Measurements from ENCODE around the gene ADARB2.

ADARB2 gene

GRCh38 chr10:1608408-1608807, 128.9 kb downstream of the ADARB2 start:
- no peak for DNase-seq (ENCODE audit: low spot score)
- CTCF ChIA-PET = no interaction called here

GRCh38 chr10:1607466-1607865, 129.9 kb downstream of the ADARB2 start:
- no peak for DNase-seq (ENCODE audit: low spot score)
- POLR2A ChIA-PET (ENCODE audit: low non-redundant PET) = no interaction called here
- TF ChIP-seq CTCF (conservative IDR thresholded peaks at IDR 0.05; ENCODE audit: low read depth) = no peak
- H3K27ac ChIP-seq = no peak overlapping the region
- CTCF ChIA-PET = no interaction called here

More at GRCh38 chr10:1608408-1608807, 128.9 kb downstream of the ADARB2 start:
- no peak for TF ChIP-seq CTCF (conservative IDR thresholded peaks at IDR 0.05; ENCODE audit: low read depth)
- POLR2A ChIA-PET (ENCODE audit: low non-redundant PET) = no interaction called here
- no peak overlapping the region for H3K27ac ChIP-seq

- TF ChIP-seq CTCF (conservative IDR thresholded peaks at IDR 0.05; ENCODE audit: low read depth) = no peak
- POLR2A ChIA-PET (ENCODE audit: low non-redundant PET) = no interaction called here
- no peak overlapping the region for H3K27ac ChIP-seq
- DNase-seq (ENCODE audit: low spot score) = no peak
- CTCF ChIA-PET = no interaction called here
Measured at GRCh38 chr10:1605999-1606940, 131.1 kb downstream of the ADARB2 start.

- TF ChIP-seq CTCF (conservative IDR thresholded peaks at IDR 0.05; ENCODE audit: low read depth) = no peak
- DNase-seq (ENCODE audit: low spot score) = no peak
- CTCF ChIA-PET = no interaction called here
- no peak overlapping the region for H3K27ac ChIP-seq
- POLR2A ChIA-PET (ENCODE audit: low non-redundant PET) = no interaction called here
Measured at GRCh38 chr10:1605121-1605520, 132.2 kb downstream of the ADARB2 start.

- DNase-seq (ENCODE audit: low spot score) = no peak
- CTCF ChIA-PET = interaction anchor here (0.9 kb wide), 1 partner anchor 236 kb away, joined by 5 read pairs; no protein-coding TSS in a partner anchor
- POLR2A ChIA-PET (ENCODE audit: low non-redundant PET) = no interaction called here
- no peak overlapping the region for H3K27ac ChIP-seq
- TF ChIP-seq CTCF (conservative IDR thresholded peaks at IDR 0.05; ENCODE audit: low read depth) = no peak
Measured at GRCh38 chr10:1604246-1604645, 133.1 kb downstream of the ADARB2 start.

- DNase-seq (ENCODE audit: low spot score) = no peak
- ChIA-PET CTCF (interaction anchor here (0.6 kb wide), 1 partner anchor 127 kb away, joined by 4 read pairs; no protein-coding TSS in a partner anchor), POLR2A (ENCODE audit: low non-redundant PET) (no interaction called here)
- no peak overlapping the region for H3K27ac ChIP-seq
- no peak for TF ChIP-seq CTCF (conservative IDR thresholded peaks at IDR 0.05; ENCODE audit: low read depth)
Measured at GRCh38 chr10:1603181-1603580, 134.1 kb downstream of the ADARB2 start.
